Fibroblast of gingiva (primary cell): Measurements from ENCODE around the gene NATD1.

Source experiments
- DNase-seq: peaks from one replicate; pipeline ENCODE4 v3.0.0-alpha.2; 2011; ENCODE audit warnings: low read depth

The NATD1 gene

DNA sequence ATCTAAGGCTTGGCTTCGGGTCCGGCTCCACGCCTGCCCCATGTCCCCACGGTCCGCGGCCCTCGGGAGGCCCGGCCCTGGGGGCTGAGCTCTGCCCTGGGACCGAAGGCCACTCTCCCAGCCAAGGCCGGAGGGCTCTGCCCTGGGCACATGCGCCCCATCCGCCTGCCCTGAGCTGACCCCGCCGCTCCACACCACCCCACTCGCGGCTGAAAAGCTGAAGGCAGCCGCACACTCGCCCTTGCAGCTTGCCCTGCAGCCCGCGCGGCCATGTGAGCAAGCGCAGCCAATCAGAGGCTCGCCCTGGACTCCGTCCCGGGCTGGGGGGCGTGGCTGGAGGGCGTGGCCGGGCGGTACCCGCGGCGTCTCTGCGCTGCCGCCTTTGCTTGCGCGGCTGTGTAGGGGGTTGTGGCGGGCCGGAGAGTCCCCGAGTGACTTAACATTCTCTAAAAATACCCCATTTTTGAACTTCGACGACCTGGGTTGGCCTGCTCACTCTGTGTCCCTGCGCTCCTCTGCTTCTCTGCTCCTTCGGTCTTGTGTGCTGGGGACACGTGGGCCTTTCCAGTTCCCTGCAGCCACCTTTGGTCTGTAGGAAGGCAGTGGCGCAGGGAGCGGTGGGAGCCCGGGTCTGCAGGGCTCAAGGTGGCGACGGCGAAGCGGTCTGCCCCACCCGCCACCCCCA, 22.5 kb upstream of the NATD1 start:
- DNase-seq = peak; percentile 78

DNA sequence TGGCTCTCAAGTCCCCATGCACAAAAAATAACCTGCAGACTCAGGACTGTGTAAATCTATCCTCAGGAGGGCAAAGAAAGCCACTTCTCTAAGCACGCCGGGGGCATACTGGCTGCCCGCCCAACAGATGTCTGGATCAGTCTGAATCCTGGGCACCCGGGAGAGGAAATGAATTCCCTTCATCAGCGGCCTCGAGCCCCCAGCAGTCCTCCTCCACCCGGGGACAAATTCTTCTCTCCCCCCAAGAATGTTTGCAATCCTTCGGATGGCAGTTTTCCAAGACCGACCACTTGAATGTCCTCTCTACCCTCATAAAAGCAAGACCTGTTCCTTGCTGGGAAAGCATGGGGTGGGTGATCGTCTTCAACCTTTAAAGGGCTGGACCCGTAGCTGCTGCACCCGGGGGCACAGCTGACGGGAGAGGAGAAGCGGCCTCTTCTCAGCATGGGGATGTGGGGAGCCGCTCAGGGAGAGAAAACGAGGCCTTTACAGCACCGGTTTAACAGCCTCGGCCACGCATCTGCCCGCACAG, 21.9 kb upstream of the NATD1 start:
- no peak for DNase-seq

DNA sequence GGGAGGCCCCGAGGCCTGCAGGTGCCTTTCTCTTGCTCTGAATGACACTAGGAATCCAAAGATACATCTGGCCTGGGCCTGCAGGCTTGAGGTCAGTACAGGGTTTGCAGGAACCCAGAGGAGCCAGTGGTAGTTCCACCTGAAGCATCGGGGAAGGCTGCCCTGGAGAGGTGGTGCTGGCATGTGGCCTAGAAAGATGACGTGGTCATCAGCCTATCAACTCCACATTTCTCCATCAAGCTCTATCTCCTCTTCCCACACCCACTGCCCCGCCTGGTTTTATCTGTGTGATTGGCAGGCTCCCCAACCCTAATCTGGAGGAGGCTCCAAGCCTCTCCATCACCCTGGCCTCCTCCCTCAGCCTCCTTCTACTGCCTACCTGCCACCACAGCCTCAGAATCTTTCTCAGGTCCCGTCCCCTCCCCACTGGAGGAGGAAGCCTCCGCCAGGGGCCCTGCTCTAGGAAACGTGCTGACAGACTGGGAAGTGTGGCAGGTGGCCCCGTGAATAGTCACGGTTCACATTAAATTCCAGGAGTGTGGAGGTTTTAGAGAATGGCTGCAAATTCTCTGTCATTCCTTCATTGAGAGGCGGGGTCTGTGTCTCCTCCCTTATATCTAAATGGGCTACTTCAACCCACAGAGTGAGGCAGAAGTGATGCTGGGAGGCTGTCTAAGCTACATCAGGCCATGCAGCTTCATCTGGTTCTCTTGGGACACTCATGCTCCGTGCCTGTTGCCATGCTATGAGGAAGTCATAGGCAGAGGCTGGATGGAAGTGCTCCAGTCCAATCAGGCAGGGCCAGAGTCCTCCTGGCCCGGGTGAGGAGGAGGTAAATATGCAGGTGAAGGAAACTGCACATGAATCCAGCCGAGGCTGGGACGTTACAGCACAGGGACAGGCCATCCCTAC, 19.9 kb upstream of the NATD1 start:
- no peak for DNase-seq

DNA sequence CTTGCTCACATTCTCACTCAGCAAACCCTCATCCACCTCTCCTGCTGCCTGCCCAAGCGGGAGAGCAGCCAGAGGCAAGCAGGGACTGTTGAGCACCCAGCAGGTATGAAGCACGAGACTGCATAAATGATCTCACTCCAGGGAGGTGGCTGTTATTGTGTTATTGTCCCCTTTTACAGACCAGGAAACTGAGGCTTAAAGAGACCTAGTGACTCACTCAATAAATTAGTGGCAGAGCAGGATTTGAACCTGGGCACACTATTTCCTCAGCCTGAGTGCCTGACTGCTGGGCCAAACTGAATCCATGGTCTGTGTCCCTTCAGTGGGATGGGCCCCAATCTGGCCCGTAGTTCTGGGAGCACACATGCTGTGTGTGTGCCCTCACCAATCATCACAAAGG, 19.0 kb upstream of the NATD1 start:
- no peak for DNase-seq

DNA sequence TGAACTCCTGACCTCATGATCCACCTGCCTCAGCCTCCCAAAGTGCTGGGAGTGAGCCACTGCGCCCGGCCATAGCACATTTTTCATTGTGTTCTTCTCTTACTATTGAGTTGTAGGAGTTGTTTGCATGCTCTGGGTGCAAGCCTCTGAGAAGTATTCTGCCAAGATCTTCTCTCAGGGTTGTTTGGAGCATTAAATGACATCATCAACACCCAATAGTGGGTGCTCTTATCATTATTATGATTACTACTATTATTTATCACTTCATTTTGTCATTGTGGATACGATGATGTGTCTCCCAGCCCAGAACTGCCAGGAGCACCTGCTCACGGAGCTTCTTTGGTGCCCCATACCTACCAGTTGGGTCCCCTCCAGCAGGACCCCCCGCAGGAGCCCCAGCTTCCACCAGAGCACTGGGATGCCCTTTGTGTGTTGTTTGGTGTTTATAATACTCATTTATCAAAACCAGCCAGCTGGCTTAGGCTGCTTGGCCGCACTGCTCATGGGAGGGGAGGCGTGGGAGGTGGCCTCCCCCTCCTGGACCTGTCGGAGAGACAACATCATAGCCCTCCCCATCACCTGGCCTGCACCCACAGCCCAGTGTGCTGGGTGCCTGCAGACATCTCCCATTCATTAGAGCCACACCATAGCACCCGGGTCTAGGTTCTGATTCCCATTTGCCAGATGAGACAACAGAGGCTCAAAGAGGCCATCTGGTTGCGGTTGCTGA, 18.4 kb upstream of the NATD1 start:
- DNase-seq = no peak

DNA sequence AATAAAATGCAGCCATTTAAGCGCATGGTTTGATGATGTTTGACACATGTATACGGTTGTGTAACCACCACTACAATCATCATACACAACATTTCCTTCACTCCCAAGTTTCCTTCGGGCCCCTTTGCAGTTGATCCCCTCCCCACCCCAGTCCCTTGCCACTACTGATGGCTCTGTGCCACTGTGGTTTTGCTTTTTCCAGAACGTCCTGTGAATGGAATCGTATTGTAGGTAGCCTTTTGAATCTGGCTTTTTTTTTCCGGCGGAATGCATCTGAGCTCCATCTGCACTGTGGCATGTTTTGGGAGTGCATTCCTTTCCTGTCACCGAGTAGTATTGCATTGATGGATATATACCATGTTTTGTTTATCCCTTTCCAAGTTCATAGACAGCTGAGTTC, 16.2 kb upstream of the NATD1 start:
- no peak for DNase-seq

DNA sequence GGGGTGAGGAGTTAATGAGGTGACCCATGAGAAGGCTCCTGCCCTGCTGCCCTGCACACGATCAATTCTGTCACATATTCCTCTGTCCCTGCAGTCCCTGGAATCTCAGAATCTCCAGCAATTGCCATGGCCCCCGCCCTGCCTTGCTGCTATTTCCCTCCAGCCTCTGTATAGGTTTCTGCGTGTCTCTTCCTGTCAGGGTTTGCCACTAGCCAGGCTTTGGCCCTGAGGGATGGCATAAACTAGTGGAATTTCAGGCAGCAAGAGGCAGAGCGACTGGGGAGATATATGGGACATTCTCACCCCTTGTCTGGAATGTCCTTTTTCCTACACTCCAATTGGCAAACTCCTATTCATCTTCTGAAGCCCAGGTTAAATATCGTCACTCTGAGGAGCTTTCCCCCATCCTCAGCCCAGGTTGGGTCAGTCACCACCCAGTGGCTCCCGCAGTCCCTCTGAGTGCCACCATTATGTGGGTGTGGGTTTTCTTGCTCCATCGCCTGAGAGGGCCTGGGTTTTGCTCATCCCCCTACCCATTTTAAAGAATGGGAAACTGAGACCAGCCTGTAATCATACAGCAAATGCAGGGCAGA, 15.5 kb upstream of the NATD1 start:
- DNase-seq = no peak

DNA sequence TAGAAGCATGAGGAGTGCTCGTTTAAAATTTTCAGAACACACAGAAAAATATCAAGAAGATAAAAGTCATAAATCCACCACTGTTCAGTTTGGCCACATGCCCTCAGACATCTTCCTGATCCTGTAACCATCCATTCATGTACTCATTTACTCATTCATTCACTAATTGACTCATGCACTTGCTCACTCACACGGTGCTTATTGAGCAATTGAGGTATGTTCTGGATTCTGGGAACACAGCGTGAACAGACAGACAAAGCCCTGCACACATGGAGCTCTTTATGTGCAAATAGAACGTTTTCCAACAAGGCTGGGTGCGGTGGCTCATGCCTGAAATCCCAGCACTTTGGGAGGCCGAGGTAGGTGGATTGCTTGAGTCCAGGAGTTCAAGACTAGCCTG, 10.2 kb upstream of the NATD1 start:
- peak; percentile 34 for DNase-seq

DNA sequence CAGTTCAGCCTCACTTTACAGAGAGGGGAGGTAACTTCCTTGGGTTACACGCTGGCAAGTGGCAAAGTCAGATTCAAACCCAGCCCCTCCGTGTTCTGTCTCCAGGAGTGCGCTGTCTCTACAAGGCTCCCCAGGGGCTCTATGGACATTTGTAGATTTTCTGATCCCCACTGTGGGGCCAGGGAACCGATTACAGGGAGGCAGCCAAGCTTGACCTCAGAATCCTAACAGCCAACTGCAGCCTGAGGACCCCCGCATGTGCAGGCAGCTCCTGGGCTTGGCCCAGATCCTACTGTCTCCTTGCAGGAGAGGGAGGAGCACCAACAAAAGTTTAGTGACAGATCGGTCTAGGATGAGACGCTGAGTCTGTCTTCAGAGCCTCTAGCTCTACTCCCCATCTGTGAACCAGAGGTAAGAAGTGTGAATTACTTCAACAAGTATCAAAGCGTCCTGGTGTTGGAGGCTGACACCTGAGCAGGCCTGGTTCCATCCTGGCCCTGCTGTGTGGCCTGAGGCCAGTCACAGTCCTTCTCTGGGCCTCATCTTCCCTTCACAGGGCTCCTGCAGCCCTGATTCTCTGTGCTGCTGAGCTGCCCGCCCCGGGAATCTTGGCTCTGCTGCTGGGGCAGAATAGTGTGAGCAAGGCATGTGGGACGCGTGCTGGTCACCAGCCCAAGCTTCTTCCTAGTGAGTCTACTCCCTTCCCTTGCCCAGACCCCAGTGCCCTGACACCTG, 9.2 kb upstream of the NATD1 start:
- DNase-seq = no peak

DNA sequence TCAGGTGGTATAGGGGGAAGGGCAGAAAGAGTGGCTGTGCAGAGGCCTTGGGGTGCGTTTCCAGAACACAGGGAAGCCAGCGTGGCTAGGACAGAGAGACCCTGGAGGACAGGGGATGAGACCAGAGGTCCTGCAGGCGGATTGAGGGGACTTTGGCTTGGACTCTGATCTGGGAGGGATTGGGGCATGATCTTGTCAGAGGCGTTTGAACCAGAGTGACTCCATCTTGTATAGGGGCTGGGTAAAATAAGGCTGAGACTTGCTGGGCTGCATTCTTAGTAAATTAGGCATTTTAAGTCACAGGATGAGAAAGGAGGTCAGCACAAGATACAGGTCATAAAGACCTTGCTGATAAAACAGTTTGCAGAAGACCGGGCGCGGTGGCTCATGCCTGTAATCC, 5.4 kb upstream of the NATD1 start:
- DNase-seq = no peak

DNA sequence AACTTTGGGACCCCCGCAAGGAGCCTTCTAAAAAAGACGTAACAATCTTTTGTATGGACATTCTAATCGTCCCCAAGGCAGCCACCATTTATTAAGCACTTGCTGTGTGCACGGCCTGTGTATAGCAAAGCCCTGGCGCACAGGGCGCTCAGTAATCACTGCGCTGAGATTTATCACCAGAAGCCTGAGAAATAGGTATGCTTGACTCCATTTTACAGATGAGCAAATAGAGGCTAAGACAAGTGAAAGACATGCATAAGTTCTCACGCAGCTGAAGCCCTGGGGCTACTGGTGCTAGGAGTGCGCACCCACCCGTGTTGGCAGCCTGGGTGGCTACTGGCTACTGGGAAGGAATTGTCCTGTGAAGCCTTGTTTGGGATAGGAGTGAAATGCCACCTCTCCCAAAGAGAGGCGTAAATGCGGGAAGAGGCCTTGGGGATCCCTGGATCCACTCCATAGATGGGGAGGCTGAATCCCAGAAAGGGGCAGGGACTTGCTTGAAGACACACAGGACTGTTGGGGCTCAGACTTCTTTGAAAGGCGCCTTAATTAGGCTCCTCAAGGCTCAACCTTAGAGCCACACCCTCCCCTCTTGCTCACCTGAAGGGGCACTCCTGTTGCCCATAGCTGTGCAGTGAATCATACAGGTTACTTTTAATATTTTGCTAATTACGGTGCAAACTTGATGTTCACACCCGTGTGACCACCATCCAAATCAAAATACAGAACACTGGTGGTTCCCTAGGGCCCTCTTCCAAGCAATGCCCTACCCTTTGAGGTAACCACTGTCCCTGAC, 634 bp upstream of the NATD1 start:
- DNase-seq = no peak

DNA sequence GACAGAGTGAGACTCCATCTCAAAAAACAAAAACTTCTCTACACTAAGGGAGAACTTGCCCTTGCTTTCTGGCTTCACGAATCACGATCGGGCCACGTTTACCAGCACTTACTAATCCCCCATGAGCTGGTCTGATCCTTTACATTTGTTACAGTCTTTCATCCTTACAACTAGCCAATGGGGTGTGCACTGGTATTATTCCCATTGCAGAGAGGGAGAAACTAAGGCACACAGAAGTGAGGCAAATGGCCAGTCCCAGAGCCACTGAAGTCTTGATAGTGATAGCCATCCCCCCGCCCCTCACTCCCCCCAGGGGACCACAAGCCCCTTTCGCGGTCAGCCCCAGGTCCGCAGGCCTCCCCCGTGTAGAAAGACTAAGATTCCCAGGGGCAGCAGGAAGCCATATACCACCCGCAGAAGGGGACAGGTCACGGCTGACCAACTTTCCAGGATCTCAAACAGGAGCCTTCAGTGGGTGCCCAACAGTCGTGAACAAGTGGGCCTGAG, 868 bp downstream of the NATD1 start:
- DNase-seq = no peak

DNA sequence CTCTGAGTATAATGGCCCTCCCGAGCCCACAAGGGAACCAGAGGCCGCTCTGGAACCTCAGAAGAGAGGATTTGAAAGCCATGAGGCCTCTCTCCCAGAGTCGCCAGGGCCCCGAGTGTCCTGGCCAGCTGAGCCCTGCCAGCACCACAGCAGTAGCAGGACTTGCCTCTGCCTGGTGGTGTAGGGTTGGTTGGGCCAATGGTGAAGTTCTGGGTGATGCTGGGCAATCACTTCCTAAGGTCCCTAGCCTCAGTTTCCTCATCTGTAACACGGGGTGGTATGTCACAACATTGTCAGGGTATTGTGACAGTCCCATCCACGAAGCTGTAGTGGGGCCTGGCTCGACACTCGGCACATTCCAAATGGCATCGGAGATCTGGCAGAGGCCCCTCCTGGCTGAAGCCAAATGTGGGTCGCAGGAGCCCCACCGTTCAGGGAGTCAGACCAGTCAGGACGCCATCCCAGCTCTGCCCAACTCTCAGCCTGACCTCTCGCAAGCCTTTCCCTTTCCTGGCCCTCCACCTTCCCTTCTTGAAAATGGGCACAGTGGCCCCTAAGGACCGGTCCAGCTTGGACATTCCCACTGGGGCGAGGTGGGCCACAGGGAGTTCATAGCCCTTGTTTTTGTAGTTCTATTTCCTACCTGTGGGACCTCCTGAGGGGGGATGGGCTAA, 1.7 kb downstream of the NATD1 start:
- DNase-seq = no peak

DNA sequence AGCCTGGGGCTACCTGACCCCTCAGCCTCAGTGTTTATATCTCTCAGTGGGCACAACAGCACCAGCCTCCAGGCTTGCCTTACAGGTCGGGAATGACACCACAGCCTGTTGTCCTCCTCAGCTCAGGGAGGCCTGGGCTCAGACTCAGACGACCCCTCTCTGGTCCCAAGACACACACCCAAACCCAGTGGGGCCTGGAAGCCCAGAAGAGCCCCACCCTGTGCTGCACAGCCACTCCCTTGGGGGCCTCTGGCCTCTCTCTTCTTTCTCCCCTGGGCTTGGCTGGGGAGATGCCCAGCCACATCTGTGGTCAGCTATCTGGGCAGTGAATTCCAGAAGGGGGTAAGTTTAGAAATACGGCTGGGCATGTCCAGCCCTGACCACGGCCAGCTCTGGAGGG, 2.4 kb downstream of the NATD1 start:
- DNase-seq = peak; percentile 63

DNA sequence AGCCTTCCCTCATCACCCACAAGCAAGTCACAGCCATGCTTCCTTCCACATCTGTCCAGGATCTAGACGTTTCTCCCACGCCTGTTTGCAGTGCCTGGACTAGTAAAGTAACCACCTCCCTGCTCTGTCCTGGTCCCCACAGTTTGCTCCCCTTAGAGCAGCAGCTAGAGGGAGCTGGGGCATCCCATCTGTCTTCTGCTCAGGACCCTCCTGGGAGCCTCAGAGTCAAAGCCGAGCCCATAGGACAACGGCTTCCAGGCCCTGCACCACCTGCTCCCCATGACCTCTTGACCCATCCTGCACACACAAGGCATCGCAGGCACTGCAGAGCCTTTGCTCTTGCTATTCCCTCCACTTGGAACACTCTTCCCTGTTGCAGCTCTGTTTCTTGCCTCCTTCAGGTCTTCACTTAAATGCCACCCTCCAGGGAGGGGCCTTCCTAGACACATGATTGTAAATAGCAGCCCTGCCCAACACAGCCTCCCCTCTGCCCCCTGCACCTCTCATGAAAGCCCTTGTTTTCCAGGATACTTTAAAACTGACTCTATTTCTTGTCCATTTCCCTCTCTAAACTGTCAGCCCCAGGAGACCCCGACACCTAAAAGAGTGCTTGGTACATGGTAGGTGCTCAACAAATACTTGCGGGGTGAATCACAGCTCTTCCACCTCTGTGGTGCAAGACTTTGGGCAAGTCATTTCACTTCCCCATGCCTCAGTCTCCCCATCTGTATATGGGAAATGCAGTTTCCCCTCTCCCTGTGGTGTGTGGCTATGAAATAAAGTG, 3.1 kb downstream of the NATD1 start:
- no peak for DNase-seq

DNA sequence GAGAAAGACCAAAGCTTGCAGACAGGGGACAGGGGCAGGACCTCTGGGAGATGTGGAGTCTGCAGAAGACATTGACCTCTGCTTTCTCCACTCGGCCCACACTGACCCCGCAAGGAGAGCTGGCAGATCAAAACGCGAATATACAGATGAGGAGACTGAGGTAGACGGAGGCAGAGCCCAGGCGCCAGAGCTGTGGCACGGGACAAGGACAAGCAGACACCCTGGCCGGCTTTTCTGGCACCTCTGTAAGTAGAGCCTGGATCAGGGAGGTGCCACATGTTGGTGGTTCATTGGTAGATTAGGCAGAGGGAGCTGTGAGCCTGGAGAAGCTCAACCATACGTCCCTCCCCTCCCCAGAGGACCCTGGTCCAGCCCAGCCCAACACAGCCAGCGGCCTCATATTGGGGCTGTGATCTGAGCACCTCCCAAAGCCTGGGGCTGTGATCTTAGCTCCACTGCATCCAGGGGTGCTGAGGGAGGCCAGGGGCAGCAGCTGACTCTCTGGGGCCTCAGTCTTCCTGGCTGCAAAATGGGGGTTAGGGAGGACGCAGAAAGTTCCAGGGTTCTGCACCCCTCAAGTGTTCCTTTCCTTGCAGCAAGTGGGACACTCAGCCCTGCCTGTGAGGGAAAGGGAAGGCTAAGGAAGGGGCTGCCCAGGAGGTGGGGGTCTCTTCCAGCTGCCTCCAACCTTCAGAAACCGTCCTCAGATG, 4.0 kb downstream of the NATD1 start:
- DNase-seq = no peak

DNA sequence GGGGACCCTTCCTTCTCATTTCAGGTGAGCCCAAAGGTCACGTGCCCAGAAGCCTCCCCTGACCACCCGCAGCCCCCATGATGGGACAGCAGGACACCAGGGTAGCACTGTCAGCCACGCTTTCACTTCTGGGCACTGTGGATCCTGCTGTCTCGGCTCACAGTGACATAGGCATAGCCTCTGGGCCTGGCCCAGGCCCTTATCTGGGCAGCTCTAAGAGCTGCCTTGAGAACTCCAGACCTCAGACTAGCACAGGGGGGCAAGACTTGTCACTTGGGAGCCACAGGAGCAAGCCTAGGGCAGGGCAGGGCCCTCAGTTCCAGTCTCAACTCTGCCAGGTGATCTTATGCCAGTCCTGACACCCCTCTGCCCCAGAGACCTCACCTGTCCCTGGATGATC, 4.7 kb downstream of the NATD1 start:
- DNase-seq = no peak

DNA sequence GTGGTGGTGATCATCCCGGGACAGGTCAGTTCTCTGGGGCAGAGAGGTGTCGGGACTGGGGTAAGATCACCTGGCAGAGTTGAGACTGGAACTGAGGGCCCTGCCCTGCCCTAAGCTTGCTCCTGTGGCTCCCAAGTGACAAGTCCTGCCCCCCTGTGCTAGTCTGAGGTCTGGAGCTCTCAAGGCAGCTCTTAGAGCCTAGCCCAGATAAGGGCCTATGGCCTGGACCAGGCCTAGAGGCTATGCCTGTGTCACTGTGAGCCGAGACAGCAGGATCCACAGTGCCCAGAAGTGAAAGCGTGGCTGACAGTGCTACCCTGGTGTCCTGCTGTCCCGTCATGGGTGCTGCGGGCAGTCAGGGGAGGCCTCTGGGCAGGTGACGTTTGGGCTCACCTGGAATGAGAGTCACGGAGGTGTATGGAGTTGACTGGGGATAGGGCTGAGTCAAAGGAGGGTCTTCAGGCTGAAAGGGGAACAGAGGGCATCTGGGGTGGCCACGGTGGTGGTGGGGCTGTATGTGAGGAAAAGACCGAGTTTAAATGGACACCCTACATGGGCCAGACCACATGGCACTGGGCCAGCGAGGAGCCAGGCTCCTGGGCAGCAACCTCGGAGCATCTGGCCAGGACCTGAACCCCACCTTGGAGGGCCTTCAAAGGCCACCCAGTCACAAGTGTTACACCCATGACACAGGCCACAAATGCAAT, 5.5 kb downstream of the NATD1 start:
- no peak for DNase-seq
